ES-I3 (cell line): ENCODE data around the gene DIAPH2.
"Not testable (repeated sequence)": the region's sequence is repeated elsewhere in the genome, so short reads cannot be mapped to it uniquely, and the experiment has no call there.

Source experiments
- H3K36me3 ChIP-seq: 2 replicates; pipeline ENCODE4 v1.6.1; 2013; ENCODE audit warnings: mild to moderate bottlenecking, low read length, control low read depth, moderate library complexity; ENCODE audit not compliant: insufficient read depth
- H3K4me1 ChIP-seq: 2 replicates; pipeline ENCODE4 v1.6.1; 2013; ENCODE audit warnings: mild to moderate bottlenecking, control low read depth, low read length; ENCODE audit not compliant: insufficient read depth
- H3K9ac ChIP-seq: 2 replicates; pipeline ENCODE4 v1.6.1; 2013; ENCODE audit warnings: low read depth, mild to moderate bottlenecking, low read length, moderate library complexity
- H3K9me3 ChIP-seq: 2 replicates; pipeline ENCODE4 v1.6.1; 2013; ENCODE audit warnings: mild to moderate bottlenecking, low read length, moderate library complexity; ENCODE audit not compliant: control insufficient read depth, insufficient read depth

Gene DIAPH2

GRCh38 chrX:96703379-96703778 is 18.7 kb downstream of the DIAPH2 start:
- Histone ChIP-seq H3K9ac (no peak overlapping the region), H3K36me3 (no peaks in the 10 kb centered on the region), H3K9me3 (no peaks in the 10 kb centered on the region), H3K4me1 (peaks cover 23% of the 10 kb centered on the region)

- H3K36me3 ChIP-seq: no peaks in the 10 kb centered on the region
- H3K4me1 ChIP-seq: peaks cover 27% of the 10 kb centered on the region
- no peak overlapping the region for H3K9ac ChIP-seq
- H3K9me3 ChIP-seq: no peaks in the 10 kb centered on the region
Observed at GRCh38 chrX:96703816-96704215, 19.2 kb downstream of the DIAPH2 start.

GRCh38 chrX:96704629-96705028 is 20.0 kb downstream of the DIAPH2 start:
- Histone ChIP-seq H3K36me3 (no peaks in the 10 kb centered on the region), H3K9me3 (no peaks in the 10 kb centered on the region), H3K4me1 (peaks cover 29% of the 10 kb centered on the region), H3K9ac (no peak overlapping the region)

GRCh38 chrX:96705905-96706304 is 21.3 kb downstream of the DIAPH2 start:
- no peak overlapping the region for H3K9ac ChIP-seq
- H3K4me1 ChIP-seq: peaks cover 35% of the 10 kb centered on the region
- H3K9me3 ChIP-seq: peaks cover 2% of the 10 kb centered on the region; the same call in 1 of the 2 replicates
- H3K36me3 ChIP-seq: no peaks in the 10 kb centered on the region

GRCh38 chrX:96707804-96708203 is 23.2 kb downstream of the DIAPH2 start:
- Histone ChIP-seq H3K9ac (no peak overlapping the region), H3K4me1 (peaks cover 30% of the 10 kb centered on the region), H3K36me3 (no peaks in the 10 kb centered on the region), H3K9me3 (peaks cover 3% of the 10 kb centered on the region; the same call in 1 of the 2 replicates)

- Histone ChIP-seq H3K9ac (no peak overlapping the region), H3K9me3 (peaks cover 3% of the 10 kb centered on the region; the same call in 1 of the 2 replicates), H3K4me1 (peaks cover 17% of the 10 kb centered on the region), H3K36me3 (no peaks in the 10 kb centered on the region)
Observed at GRCh38 chrX:96710031-96710430, 25.4 kb downstream of the DIAPH2 start.

- Histone ChIP-seq H3K9ac (no peak overlapping the region), H3K4me1 (peaks cover 12% of the 10 kb centered on the region; the same call in 1 of the 2 replicates), H3K36me3 (no peaks in the 10 kb centered on the region), H3K9me3 (peaks cover 3% of the 10 kb centered on the region; the same call in 1 of the 2 replicates)
Observed at GRCh38 chrX:96713303-96713702, 28.7 kb downstream of the DIAPH2 start.

- not testable (repeated sequence) for H3K9me3 ChIP-seq, H3K9ac ChIP-seq, H3K4me1 ChIP-seq, H3K36me3 ChIP-seq
Observed at GRCh38 chrX:96714393-96714792, 29.8 kb downstream of the DIAPH2 start.

GRCh38 chrX:96715481-96715880 is 30.8 kb downstream of the DIAPH2 start:
- H3K9ac ChIP-seq: no peak overlapping the region
- H3K9me3 ChIP-seq: peaks cover 3% of the 10 kb centered on the region; the same call in 1 of the 2 replicates
- no peaks in the 10 kb centered on the region for H3K4me1 ChIP-seq
- H3K36me3 ChIP-seq: no peaks in the 10 kb centered on the region

- no peaks in the 10 kb centered on the region; the same call in 1 of the 2 replicates for H3K9me3 ChIP-seq
- H3K9ac ChIP-seq: no peak overlapping the region
- H3K36me3 ChIP-seq: no peaks in the 10 kb centered on the region
- H3K4me1 ChIP-seq: no peaks in the 10 kb centered on the region
Observed at GRCh38 chrX:96719161-96719875, 34.7 kb downstream of the DIAPH2 start.

GRCh38 chrX:96721354-96721753 is 36.7 kb downstream of the DIAPH2 start:
- Histone ChIP-seq H3K9me3 (no peaks in the 10 kb centered on the region; the same call in 1 of the 2 replicates), H3K36me3 (no peaks in the 10 kb centered on the region), H3K4me1 (no peaks in the 10 kb centered on the region), H3K9ac (no peak overlapping the region)

- H3K9me3 ChIP-seq: no peaks in the 10 kb centered on the region; the same call in 1 of the 2 replicates
- H3K9ac ChIP-seq: no peak overlapping the region
- no peaks in the 10 kb centered on the region for H3K36me3 ChIP-seq
- H3K4me1 ChIP-seq: no peaks in the 10 kb centered on the region
Observed at GRCh38 chrX:96722781-96723180, 38.1 kb downstream of the DIAPH2 start.

GRCh38 chrX:96729053-96729452 is 44.4 kb downstream of the DIAPH2 start:
- peaks cover 19% of the 10 kb centered on the region for H3K4me1 ChIP-seq
- no peak overlapping the region for H3K9ac ChIP-seq
- H3K9me3 ChIP-seq: no peaks in the 10 kb centered on the region
- no peaks in the 10 kb centered on the region for H3K36me3 ChIP-seq

- peaks cover 19% of the 10 kb centered on the region for H3K4me1 ChIP-seq
- H3K36me3 ChIP-seq: no peaks in the 10 kb centered on the region
- no peak overlapping the region for H3K9ac ChIP-seq
- no peaks in the 10 kb centered on the region for H3K9me3 ChIP-seq
Observed at GRCh38 chrX:96729868-96730643, 45.4 kb downstream of the DIAPH2 start.

GRCh38 chrX:96731000-96731399 is 46.4 kb downstream of the DIAPH2 start:
- not testable (repeated sequence) for H3K9me3 ChIP-seq, H3K36me3 ChIP-seq, H3K9ac ChIP-seq
- H3K4me1 ChIP-seq: peaks cover 19% of the 10 kb centered on the region
